Stimulated activated CD4-positive, alpha-beta T cell treated with anti-CD3 and anti-CD28 coated beads, TNF-alpha, amount 100 ng/mL, for 48 hours (primary cell): ENCODE measurements around the gene PLEKHG3.

Experiments
- DNase-seq, 3 donors: peaks; one replicate each; pipeline ENCODE4 v3.0.0-alpha.2; 2020; ENCODE audit warnings: low read depth in 3 of 3

PLEKHG3 gene

GRCh38 chr14:64746298-64747250 lies 42.4 kb downstream of the PLEKHG3 start:
- DNase-seq: no peak

- DNase-seq: no peak
Measured at GRCh38 chr14:64747327-64747726, 43.1 kb downstream of the PLEKHG3 start.

- DNase-seq: no peak
Measured at GRCh38 chr14:64748521-64748920, 44.3 kb downstream of the PLEKHG3 start.

GRCh38 chr14:64748995-64749714 lies 44.9 kb downstream of the PLEKHG3 start:
- no peak for DNase-seq

- DNase-seq: no peak
Measured at GRCh38 chr14:64752909-64753308, 48.7 kb downstream of the PLEKHG3 start.

GRCh38 chr14:64753374-64753773 lies 49.1 kb downstream of the PLEKHG3 start:
- DNase-seq: no peak

- DNase-seq: no peak
Measured at GRCh38 chr14:64753999-64754398, 49.8 kb downstream of the PLEKHG3 start.

GRCh38 chr14:64754685-64755084 lies 50.5 kb downstream of the PLEKHG3 start:
- no peak for DNase-seq

GRCh38 chr14:64755781-64756221 lies 51.6 kb downstream of the PLEKHG3 start:
- DNase-seq: peak in 2 of 3 donors; percentile 20 to 27

GRCh38 chr14:64756712-64757111 lies 52.5 kb downstream of the PLEKHG3 start:
- DNase-seq: no peak

GRCh38 chr14:64757601-64758000 lies 53.4 kb downstream of the PLEKHG3 start:
- DNase-seq: no peak

GRCh38 chr14:64758025-64758521 lies 53.8 kb downstream of the PLEKHG3 start:
- DNase-seq: no peak

- no peak for DNase-seq
Measured at GRCh38 chr14:64758691-64759554, 54.7 kb downstream of the PLEKHG3 start.

GRCh38 chr14:64759555-64759938 lies 55.3 kb downstream of the PLEKHG3 start:
- no peak for DNase-seq

- peak; percentile 22 to 61 (median 41) for DNase-seq
Measured at GRCh38 chr14:64760146-64760755, 56.0 kb downstream of the PLEKHG3 start.

GRCh38 chr14:64760916-64761315 lies 56.7 kb downstream of the PLEKHG3 start:
- no peak for DNase-seq

GRCh38 chr14:64761441-64762043 lies 57.3 kb downstream of the PLEKHG3 start:
- no peak for DNase-seq

- DNase-seq: no peak
Measured at GRCh38 chr14:64762044-64763034, 58.1 kb downstream of the PLEKHG3 start.

- DNase-seq: no peak
Measured at GRCh38 chr14:64763085-64763782, 59.0 kb downstream of the PLEKHG3 start.
